NCI-H128 (cell line): ENCODE results near the gene CENPO.
"Not testable (repeated sequence)": the region's sequence is repeated elsewhere in the genome, so short reads cannot be mapped to it uniquely, and the experiment has no call there.

ENCODE experiments used
- DNase-seq: peaks from one replicate; lab custom pipeline; 2025; ENCODE audit not compliant: unreplicated experiment; lab: John Stamatoyannopoulos, UW

Gene CENPO

GRCh38 chr2:24787532-24787931 is 5.7 kb upstream of the CENPO start:
- no peak for DNase-seq

GRCh38 chr2:24788816-24789215 is 4.4 kb upstream of the CENPO start:
- DNase-seq = no peak

- DNase-seq = no peak
Observed at GRCh38 chr2:24791452-24791851, 1.8 kb upstream of the CENPO start.

GRCh38 chr2:24792542-24792873 is 717 bp upstream of the CENPO start:
- DNase-seq = no peak

- peak; percentile 27 for DNase-seq
Observed at GRCh38 chr2:24793761-24794435, 673 bp downstream of the CENPO start.

DNA sequence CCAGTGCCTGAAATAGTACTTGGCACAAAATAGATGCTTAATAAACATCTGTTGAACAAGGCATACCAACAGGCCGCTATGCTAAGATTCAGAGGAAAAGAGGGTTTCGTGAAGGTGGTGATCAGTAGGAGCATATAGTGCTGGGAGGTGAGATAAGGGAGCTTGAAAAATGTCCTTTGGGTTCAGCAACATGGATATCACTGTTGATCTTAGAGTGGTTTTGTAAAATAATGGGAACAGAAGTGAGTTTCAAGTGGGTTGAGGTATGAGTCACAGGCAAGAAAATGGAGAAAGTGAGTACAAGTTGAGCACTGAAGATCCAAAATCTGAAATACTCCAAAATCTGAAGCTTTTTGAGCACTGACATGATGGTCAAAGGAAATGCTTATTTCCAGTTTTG is 4.4 kb downstream of the CENPO start:
- DNase-seq = no peak

- DNase-seq = not testable (repeated sequence)
Observed at GRCh38 chr2:24800487-24800886, 7.3 kb downstream of the CENPO start.

DNA sequence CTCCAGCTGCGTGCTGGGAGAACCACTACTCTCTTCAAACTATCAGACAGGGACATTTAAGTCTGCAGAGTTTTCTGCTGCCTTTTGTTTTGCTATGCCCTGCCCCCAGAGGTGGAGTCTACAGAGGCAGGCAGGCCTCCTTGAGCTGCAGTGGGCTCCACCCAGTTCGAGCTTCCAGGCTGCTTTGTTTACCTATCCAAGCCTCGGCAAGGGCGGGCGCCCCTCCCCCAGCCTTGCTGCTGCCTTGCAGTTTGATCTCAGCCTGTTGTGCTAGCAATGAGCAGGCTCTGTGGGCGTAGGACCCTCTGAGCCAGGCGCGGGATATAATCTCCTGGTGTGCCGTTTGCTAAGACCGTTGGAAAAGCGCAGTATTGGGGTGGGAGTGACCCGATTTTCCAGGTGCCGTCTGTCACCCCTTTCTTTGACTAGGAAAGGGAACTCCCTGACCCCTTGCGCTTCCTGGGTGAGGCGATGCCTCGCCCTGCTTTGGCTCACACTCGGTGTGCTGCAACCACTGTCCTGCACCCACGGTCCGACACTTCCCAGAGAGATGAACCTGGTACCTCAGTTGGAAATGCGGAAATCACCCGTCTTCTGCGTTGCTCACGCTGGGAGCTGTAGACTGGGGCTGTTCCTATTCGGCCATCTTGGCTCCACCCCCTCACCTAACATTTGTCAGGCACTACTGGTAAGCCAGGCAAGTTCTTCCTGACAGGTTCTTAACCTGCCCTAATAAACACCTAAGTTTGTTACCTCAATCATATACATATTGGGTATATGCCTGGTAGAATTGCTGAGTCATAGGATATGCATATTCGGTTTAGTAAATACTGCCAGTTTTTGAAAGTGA is 12.8 kb downstream of the CENPO start:
- DNase-seq = not testable (repeated sequence)

DNA sequence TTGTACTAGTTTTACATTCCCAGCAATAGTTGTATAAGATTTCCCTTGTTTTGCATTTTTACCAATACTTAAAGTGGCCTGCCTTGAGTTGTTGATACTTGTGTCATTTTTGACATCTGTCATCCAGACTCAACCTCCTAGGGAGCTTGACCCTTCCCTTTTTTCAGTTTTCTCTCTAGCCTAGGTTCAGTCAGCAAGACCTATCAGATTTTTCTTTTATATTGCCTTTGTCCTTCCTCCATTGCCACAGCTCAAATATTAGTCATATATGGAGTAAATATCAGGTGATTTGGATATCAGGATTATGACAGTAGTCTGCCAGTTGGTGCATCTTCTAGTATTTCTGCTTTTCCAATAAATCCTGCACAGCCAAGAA is 13.4 kb downstream of the CENPO start:
- DNase-seq = no peak

GRCh38 chr2:24809316-24810007 is 16.2 kb downstream of the CENPO start:
- no peak for DNase-seq

DNA sequence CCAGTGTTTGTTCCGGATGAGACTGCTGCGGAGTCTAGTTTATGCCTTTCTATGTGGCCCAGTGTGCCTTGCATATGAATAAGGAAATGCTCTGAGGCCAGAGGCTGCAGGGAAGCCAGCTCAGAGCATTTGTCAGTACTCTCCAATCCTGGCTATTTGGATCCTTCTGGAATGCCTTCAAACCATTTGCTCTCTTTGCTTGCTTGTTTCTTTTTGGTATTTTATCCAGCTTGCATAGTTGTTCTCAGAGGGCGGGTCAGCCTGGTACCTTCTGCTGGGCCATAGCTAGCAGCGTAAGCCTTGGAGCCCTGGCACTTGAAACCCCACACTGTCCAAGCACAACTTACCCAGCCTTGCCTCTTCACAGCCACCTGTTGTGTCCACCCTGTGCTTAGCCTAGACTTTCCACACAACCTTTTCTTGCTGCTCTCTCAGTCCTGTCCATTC is 20.5 kb downstream of the CENPO start:
- no peak for DNase-seq

- no peak for DNase-seq
Observed at GRCh38 chr2:24814516-24814915, 21.3 kb downstream of the CENPO start.

- DNase-seq = no peak
Observed at GRCh38 chr2:24815171-24815570, 21.9 kb downstream of the CENPO start.

- no peak for DNase-seq
Observed at GRCh38 chr2:24816404-24816803, 23.2 kb downstream of the CENPO start.

GRCh38 chr2:24816884-24817283 is 23.7 kb downstream of the CENPO start:
- no peak for DNase-seq

DNA sequence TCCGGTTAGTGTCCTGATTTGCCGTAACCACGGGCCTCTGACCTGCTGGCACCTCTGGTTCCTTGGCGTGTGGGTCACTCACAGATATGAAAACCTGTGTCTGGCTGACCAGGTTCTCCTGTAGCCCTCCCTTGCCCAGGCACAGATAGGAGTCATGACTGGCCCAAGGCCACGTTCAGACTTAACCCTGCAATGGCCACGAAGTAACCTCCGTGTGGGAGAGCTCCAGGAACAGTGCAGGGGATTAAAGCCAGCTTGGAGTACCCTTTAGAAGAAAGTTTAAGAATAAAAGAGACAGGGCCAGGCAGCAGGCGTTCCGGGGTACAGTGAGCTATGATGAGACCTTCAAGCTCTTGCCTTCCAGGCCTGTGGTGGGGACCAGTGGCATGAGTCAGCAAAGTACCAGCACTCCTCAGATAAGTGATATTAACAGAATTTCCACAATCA is 25.5 kb downstream of the CENPO start:
- DNase-seq = no peak

DNA sequence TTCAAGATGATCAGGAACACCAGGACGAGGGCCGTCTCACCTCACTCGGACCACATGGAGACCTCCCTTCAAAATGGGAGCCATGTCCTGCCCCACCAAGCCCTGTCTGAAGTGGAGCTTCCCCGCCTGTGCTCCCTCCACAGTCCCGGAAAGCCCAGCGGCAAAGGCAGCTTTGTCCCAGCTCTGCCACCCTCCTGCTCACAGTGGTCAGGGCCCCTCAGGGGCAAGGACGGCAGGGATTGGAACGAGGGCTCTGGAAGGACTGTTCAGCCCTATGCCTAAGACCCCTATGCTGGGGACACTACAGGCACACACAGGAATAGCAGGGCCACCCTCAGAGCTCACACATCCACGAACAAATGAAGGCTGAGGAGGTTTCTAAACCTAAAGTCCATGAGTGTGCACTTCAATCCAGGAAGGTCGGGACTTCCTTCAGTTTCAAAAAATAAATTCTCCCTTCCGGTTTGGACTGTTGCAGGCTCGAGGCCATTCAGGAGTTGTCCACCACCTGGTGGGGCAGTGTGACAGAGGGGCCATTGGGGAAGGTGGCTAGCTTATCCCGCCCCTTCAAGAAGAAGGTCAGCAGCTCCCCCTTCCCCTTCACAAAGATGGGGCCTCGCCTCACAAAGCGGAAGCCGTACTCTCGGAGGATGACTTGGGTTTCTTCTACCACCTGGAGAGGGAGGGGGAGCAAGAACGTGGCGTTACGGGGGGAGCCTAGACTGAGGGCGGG is 26.4 kb downstream of the CENPO start:
- DNase-seq = no peak

DNA sequence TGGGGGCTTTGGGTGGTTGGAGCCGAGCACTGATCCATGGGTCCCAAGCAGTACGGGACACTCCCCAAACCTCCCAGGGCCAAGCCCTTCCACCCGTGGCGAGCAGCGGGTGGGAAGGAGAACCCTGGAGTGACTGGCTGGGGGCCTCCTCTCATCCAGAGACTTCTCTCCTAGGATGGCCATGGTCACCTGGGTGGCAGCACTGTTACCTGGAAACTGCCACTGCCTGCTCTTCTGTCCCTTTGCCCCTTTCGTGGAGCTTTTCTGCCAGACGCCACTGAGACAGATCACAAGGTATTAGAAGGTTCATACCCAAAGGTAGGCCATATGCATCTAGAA is 26.9 kb downstream of the CENPO start:
- no peak for DNase-seq

DNA sequence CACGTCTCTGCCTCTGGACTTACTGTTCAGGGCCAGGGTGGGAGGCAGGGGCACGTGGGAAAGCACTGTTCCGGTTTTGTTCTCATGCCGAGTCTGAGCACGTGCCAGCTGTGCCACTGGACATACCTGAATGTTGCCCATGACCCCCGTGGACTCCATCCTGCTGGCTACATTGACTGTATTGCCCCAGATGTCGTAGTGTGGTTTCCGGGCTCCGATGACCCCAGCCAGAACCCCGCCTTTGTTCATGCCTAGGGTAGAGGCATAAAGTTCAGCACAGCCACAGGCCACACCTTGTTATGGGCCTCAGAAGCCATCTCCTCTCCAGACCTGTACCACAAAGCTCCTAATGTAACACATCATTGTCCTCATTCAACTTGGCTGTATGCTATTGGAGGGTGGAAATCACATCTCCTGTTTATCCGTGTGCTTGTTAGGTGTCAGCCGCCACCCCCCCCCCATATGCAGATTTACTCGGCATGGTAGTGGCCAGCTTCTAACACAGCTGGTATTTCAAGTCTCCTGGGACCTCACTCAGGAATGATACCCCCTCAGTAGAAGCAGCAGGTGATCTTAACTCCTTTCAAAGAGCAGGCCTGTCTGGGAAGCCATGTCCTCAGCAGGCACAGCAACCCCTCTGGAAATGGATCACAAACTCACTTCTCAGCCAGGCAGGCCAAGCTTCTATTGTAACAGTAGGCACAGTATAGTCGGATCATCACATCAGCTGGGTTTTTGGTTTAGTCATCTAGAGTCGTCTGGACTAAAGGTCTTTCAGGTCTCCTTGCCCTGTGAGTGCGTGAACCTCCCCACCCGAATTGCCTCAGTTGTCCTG is 27.6 kb downstream of the CENPO start:
- no peak for DNase-seq

DNA sequence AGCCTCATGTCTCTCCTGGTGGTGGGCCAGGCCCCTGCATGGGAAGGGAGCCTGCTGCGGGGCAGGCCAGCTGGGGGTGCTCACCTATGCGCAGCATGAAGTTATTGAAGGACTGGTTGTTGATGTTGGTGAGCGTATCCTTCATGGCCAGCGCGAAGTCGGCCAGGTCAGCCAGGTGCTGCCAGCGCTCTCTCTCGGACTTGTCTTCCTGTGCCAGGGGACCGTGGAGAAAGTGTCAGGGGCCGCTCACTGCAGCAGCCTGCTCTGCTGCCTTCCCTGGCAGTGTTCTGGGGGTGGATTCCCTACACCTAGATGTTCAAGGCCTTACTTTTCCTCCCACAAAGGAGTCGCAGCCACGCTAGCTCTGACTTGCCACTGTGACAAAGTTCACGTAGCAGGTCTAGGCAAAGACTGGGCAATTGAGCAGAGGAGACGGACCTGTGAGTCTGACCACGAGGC is 28.2 kb downstream of the CENPO start:
- DNase-seq = no peak
